Occipital lobe (tissue), 2 donors: ENCODE results near the gene SSR1. TPM values are rescaled to one million over a fixed set of nuclear protein-coding genes. Genes with fewer than 3 reads are reported as not detected.

ENCODE experiments used
- DNase-seq: peaks from one replicate; lab custom pipeline; 2025; lab: John Stamatoyannopoulos, UW
- total RNA-seq: library from RNA; depleted of rRNA; stranded (reverse); fragments of >200 nt; gene quantifications from one replicate; pipeline ENCODE4 v1.2.3, GENCODE V29; 2014

SSR1 gene
- total RNA-seq, 1 donor from 2014 or later, result 50.1 TPM

- no peak for DNase-seq
Observed at GRCh38 chr6:7239590-7239948, 73.4 kb downstream of the SSR1 start.

GRCh38 chr6:7238900-7239589, 74.0 kb downstream of the SSR1 start:
- DNase-seq, result peak; percentile 7

DNA sequence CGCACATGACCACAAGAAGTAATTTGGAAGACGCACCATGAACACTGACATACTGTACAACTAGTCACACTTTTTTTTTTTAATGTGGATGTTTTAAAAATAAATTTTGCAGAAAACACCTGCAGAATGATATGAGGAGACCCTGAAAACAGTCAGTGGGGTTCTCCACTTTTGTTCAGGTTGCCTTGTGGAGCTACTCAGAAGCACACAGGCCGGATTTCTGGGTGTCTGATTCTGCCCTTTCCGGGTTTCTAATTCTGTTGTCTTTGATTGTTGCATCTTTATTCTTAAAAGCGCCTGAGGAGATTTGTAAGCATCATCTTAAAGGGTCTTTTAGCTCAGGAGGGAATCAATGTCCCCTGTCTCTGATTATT, 74.5 kb downstream of the SSR1 start:
- DNase-seq, result no peak

DNA sequence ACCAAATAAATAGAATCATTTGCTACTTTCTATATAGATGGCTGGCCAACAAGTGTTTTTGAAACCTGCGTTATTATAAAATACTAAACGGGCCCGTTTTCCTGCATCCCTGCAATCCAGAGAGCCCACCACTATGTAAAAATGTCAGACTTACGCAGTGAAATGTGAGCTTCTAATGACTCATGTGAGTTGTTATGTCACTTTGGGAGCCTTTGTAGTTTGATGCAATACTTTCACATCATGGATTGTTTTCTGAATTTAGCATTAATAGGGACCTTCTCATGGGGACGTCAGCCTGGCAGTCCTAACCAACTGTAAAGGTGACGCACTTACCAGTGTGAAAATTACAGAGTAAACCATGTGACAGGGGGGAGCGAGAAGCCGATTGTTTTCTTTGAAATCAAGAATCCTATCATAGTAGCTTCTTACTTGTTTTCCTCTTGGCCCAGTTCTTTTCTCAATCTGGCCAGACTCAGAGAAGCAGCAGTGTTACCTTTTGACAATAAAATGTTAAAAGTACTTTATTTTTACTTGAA, 75.3 kb downstream of the SSR1 start:
- DNase-seq, result no peak

DNA sequence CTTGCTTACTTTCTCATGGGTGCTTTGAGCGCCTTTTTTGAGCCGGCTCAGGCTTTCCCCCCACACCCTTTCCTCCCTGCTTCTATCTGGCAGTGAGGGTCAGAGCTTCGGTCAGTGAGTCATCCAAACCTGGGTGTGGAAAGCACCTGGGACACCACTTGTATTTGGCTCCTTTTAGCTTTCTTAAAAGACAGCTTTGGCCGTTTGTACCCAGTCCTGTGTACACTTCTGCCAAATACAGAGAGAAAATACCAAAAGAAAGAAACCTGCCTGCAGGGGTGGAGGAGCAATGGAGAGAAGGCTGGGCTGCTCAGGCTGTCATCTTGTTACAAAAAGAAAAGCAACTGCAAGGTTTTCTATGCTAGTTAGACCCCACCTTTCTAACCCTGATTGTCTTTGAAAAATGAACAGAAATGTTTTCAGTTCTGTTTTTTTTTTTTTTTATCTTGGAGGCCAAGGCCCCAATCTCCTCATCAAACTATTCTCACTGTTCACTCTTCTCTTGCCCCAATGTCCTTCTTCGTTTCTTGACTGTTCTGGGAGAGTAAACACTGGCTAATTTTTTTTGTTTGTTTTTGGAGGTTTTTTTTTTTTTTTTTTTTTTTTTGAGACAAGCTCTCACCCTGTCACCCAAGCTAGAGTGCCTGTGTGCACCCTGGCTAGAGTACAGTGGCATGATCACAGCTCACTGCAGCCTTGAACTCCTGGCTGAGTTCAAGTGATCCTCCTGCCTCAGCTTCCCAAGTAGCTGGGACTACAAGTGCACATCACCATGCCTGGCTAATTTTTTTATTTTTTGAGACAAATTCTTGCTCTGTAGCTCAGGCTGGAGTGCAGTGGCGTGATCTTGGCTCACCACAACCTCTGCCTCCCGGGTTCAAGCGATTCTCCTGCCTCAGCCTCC, 76.4 kb downstream of the SSR1 start:
- no peak for DNase-seq

- DNase-seq, result no peak
Observed at GRCh38 chr6:7235712-7236305, 77.2 kb downstream of the SSR1 start.

DNA sequence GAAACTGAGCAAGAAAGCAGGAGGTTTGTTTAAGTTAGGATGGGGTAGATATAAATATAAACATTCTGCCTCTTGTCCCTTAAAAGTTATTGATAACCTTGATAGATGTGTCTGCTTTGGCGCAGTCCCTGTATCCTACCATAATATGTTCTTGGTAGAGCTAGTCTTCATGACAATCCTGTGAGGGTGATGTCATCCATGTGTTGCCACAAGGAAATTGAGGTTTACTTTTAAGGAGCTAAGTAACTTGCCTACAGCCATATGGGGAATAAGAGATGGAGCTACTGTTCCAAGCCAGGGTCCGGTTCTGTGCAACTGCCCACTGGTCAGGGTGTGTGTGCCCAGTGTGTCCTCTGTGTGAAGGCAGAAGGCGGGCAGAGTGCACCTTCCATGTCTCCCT, 78.5 kb downstream of the SSR1 start:
- DNase-seq, result no peak

GRCh38 chr6:7232351-7232750, 80.6 kb downstream of the SSR1 start:
- no peak for DNase-seq

GRCh38 chr6:7230956-7231713, 81.9 kb downstream of the SSR1 start:
- DNase-seq, result no peak

DNA sequence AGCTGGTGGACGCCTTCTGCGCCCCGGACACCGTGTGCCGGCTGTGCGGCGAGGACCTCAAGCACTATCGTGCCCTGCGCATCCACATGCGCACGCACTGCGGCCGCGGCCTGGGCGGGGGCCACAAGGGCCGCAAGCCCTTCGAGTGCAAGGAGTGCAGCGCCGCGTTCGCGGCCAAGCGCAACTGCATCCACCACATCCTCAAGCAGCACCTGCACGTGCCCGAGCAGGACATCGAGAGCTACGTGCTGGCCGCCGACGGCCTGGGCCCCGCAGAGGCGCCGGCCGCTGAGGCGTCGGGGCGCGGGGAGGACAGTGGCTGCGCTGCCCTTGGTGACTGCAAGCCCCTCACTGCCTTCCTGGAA, 82.7 kb downstream of the SSR1 start:
- DNase-seq, result no peak

- DNase-seq, result no peak
Observed at GRCh38 chr6:7229376-7230326, 83.3 kb downstream of the SSR1 start.

- no peak for DNase-seq
Observed at GRCh38 chr6:7228662-7229375, 84.2 kb downstream of the SSR1 start.

DNA sequence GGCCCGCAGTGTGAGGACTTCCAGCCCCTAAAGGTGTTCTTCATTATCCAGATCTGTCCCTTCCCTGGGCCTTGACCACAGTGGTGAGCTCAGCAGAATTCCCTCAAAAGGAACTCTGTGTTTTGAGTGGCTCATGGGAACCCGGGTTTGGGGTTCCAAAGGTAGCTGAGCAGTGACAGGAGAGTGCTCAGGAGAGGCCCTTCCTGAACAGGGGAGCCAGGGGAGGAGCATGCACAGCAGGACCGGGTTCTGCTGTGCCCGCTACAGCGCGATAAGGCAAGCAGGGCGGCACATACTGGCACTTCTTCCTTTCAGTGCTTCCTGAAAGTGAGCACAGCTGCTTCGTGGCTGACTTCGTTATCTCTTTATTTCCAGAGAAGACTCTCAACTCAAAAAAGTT, 88.3 kb downstream of the SSR1 start:
- DNase-seq, result no peak

- no peak for DNase-seq
Observed at GRCh38 chr6:7222197-7222596, 90.8 kb downstream of the SSR1 start.

DNA sequence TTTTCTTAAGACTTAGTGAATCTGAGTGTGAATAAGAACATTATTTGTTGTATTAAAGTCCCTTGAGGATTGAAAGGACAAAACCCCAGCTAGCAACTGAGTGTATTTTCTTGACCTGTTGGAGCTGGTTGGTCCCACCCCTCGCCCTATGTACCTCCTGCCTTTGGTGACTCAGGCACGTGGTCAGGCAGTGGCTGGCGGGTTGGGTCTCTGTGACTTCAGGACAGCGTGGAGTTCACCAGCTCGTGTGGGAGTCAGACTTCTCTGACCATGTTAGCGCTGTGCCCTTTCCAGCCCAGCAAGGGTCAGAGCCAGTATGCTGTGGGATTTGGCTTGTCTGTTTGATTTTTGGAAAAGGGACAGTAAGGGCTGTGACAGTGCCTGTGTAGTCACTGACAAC, 93.7 kb downstream of the SSR1 start:
- DNase-seq, result no peak

DNA sequence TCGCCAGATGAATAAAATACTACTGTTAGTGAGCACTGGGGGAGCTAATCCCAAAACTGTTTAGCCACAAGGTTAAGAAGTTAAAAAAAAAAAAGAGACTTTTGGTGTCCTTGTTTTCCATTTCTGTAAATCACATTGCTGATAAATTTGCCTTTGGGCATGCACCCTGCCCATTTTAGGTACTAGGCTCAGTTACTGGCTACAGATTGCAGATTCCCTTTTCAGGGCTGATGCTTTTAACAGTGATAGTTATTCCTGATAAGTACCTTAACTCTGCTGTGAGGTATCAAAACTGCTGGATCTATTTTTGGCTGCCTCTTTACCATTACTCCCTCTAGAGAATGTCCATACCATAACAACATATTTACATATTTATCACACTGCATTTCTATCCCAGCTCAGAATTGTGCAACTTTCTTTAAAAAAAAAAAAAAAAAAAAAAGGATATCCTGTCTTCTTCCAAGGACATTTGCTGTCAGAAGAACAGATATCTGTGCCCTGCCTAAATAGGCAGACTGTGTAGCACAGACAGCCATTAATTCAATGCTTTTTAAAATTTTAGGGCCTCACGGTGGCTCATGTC, 94.5 kb downstream of the SSR1 start:
- no peak for DNase-seq
